WTC11 (cell line): ENCODE measurements around the gene RSBN1L.

ENCODE experiments used
- JUN ChIP-seq: sonication (generic); formaldehyde crosslinking; IDR thresholded peaks from 2 replicates; pipeline ENCODE4 v1.8.0; 2023; ENCODE audit warnings: mild to moderate bottlenecking, missing genetic modification reagents
- TF ChIP-seq, protein P1 (sequence below): fragments of 200-600 bp; IDR thresholded peaks from 2 replicates; pipeline ENCODE4 v1.8.0; 2022; ENCODE audit warnings: antibody characterized with exemption
- TF ChIP-seq, protein P2 (sequence below): sonication (generic); formaldehyde crosslinking; IDR thresholded peaks from 2 replicates; pipeline ENCODE4 v1.8.0; 2022; ENCODE audit warnings: mild to moderate bottlenecking, missing genetic modification reagents
- TF ChIP-seq, protein P3 (sequence below): sonication (generic); formaldehyde crosslinking; IDR thresholded peaks from 2 replicates; pipeline ENCODE4 v1.8.0; 2022; ENCODE audit warnings: missing genetic modification reagents
- TF ChIP-seq, protein P4 (sequence below): sonication (generic); formaldehyde crosslinking; conservative IDR thresholded peaks from 2 replicates; pipeline ENCODE4 v1.8.1; 2022; ENCODE audit warnings: mild to moderate bottlenecking, missing genetic modification reagents

DNA sequence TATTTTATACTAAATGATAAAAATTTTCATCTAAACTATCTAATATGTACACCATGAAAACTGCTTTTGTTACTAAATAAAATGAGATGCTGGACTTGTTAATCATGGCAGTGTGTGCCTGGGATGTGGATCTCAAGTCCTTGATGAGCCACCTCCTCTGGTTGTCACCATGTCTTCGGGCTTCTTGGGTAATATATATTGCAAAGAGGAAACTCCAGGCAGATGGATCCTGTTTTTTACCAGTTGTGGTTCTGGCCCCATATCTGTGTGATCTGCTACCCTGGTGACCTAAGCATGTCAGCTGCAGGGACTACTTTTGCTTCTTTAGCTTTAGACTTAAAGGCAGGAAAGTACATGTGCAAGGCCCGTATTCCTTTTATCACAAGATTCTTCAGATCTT, 55.8 kb downstream of the RSBN1L start:
- TF ChIP-seq, protein P1, sequence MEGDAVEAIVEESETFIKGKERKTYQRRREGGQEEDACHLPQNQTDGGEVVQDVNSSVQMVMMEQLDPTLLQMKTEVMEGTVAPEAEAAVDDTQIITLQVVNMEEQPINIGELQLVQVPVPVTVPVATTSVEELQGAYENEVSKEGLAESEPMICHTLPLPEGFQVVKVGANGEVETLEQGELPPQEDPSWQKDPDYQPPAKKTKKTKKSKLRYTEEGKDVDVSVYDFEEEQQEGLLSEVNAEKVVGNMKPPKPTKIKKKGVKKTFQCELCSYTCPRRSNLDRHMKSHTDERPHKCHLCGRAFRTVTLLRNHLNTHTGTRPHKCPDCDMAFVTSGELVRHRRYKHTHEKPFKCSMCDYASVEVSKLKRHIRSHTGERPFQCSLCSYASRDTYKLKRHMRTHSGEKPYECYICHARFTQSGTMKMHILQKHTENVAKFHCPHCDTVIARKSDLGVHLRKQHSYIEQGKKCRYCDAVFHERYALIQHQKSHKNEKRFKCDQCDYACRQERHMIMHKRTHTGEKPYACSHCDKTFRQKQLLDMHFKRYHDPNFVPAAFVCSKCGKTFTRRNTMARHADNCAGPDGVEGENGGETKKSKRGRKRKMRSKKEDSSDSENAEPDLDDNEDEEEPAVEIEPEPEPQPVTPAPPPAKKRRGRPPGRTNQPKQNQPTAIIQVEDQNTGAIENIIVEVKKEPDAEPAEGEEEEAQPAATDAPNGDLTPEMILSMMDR: no peak
- TF ChIP-seq, protein P2, sequence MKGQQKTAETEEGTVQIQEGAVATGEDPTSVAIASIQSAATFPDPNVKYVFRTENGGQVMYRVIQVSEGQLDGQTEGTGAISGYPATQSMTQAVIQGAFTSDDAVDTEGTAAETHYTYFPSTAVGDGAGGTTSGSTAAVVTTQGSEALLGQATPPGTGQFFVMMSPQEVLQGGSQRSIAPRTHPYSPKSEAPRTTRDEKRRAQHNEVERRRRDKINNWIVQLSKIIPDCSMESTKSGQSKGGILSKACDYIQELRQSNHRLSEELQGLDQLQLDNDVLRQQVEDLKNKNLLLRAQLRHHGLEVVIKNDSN (CRISPR knock-in tag): no peak
- no peak for TF ChIP-seq JUN (CRISPR knock-in tag)
- TF ChIP-seq, protein P3, sequence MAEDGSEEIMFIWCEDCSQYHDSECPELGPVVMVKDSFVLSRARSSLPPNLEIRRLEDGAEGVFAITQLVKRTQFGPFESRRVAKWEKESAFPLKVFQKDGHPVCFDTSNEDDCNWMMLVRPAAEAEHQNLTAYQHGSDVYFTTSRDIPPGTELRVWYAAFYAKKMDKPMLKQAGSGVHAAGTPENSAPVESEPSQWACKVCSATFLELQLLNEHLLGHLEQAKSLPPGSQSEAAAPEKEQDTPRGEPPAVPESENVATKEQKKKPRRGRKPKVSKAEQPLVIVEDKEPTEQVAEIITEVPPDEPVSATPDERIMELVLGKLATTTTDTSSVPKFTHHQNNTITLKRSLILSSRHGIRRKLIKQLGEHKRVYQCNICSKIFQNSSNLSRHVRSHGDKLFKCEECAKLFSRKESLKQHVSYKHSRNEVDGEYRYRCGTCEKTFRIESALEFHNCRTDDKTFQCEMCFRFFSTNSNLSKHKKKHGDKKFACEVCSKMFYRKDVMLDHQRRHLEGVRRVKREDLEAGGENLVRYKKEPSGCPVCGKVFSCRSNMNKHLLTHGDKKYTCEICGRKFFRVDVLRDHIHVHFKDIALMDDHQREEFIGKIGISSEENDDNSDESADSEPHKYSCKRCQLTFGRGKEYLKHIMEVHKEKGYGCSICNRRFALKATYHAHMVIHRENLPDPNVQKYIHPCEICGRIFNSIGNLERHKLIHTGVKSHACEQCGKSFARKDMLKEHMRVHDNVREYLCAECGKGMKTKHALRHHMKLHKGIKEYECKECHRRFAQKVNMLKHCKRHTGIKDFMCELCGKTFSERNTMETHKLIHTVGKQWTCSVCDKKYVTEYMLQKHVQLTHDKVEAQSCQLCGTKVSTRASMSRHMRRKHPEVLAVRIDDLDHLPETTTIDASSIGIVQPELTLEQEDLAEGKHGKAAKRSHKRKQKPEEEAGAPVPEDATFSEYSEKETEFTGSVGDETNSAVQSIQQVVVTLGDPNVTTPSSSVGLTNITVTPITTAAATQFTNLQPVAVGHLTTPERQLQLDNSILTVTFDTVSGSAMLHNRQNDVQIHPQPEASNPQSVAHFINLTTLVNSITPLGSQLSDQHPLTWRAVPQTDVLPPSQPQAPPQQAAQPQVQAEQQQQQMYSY (CRISPR knock-in tag): no peak
- TF ChIP-seq, protein P4, sequence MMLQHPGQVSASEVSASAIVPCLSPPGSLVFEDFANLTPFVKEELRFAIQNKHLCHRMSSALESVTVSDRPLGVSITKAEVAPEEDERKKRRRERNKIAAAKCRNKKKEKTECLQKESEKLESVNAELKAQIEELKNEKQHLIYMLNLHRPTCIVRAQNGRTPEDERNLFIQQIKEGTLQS: no peak
